NT2/D1 (cell line): Measurements from ENCODE around the gene SEZ6.

Source experiments
- YY1 ChIP-seq: IDR thresholded peaks from 2 replicates; pipeline ENCODE4 v1.6.1; 2011; ENCODE audit not compliant: insufficient read length, insufficient read depth
- ZNF274 ChIP-seq: IDR thresholded peaks from 2 replicates; pipeline ENCODE4 v1.6.1; 2011; ENCODE audit warnings: mild to moderate bottlenecking, low read depth, low read length

GRCh38 chr17:28975031-28975430 is 30.8 kb downstream of the SEZ6 start:
- TF ChIP-seq YY1 (no peak), ZNF274 (no peak)
